Smooth muscle cell (in vitro differentiated cells): Measurements from ENCODE around the gene SET. TPM values are rescaled to one million over a fixed set of nuclear protein-coding genes. Genes with fewer than 3 reads are reported as not detected.

Experiments
- DNase-seq: peaks from one replicate; lab custom pipeline; 2025; ENCODE audit not compliant: unreplicated experiment; lab: John Stamatoyannopoulos, UW
- H2AFZ ChIP-seq: fragments of 200-600 bp; sonication (generic); 2 replicates; pipeline ENCODE4 v1.6.0; 2016; ENCODE audit warnings: antibody characterized with exemption, low read depth, mild to moderate bottlenecking
- H3F3A ChIP-seq: fragments of 200-600 bp; sonication (generic); 2 replicates; pipeline ENCODE4 v1.6.0; 2017; ENCODE audit warnings: antibody characterized with exemption, low read depth
- H3K27ac ChIP-seq: fragments of 200-600 bp; sonication (generic); 2 replicates; pipeline ENCODE4 v1.5.1; 2016; ENCODE audit warnings: low read depth, mild to moderate bottlenecking
- H3K27me3 ChIP-seq: fragments of 200-600 bp; sonication (generic); 2 replicates; pipeline ENCODE4 v1.6.1; 2016; ENCODE audit warnings: low read depth, mild to moderate bottlenecking
- H3K36me3 ChIP-seq: fragments of 200-600 bp; sonication (generic); 2 replicates; pipeline ENCODE4 v1.5.1; 2016; ENCODE audit warnings: low read depth
- H3K4me1 ChIP-seq: fragments of 200-600 bp; sonication (generic); 2 replicates; pipeline ENCODE4 v1.5.1; 2016; ENCODE audit warnings: low read depth
- H3K4me2 ChIP-seq: fragments of 200-600 bp; sonication (generic); 2 replicates; pipeline ENCODE4 v1.6.0; 2016; ENCODE audit warnings: mild to moderate bottlenecking
- H3K4me3 ChIP-seq: fragments of 200-600 bp; sonication (generic); 2 replicates; pipeline ENCODE4 v1.5.1; 2016; ENCODE audit warnings: mild to moderate bottlenecking
- H3K79me2 ChIP-seq: fragments of 200-600 bp; sonication (generic); 2 replicates; pipeline ENCODE4 v1.6.0; 2016; ENCODE audit warnings: low read depth, mild to moderate bottlenecking
- H3K9ac ChIP-seq: fragments of 200-600 bp; sonication (generic); 2 replicates; pipeline ENCODE4 v1.6.0; 2016; ENCODE audit warnings: low read depth
- H3K9me3 ChIP-seq: fragments of 200-600 bp; sonication (generic); replicated peaks from 2 replicates; pipeline ENCODE4 v1.5.1; 2016; ENCODE audit warnings: low read depth
- H4K20me1 ChIP-seq: fragments of 200-600 bp; sonication (generic); 2 replicates; pipeline ENCODE4 v1.6.0; 2016; ENCODE audit warnings: low read depth
- WGBS: methylation state at CpG from one replicate; pipeline ENCODE4 v1.1.7; 2016; ENCODE audit warnings: low lambda C conversion rate; 5-methylcytosine and 5-hydroxymethylcytosine counted together
- polyA plus RNA-seq: library from polyadenylated mRNA; unstranded; fragments of >200 nt; fragmentation: Nextera tagmentation; extraction: Ambion mirVana; gene quantifications from 2 replicates; pipeline ENCODE4 v1.2.1, GENCODE V29; 2016
- total RNA-seq: library from RNA; depleted of rRNA; stranded (reverse); fragments of >200 nt; gene quantifications from 2 replicates; pipeline ENCODE4 v1.2.3, GENCODE V29; 2014
- TF ChIP-seq, protein P1 (sequence below): fragments of 200-600 bp; sonication (generic); IDR thresholded peaks from 2 replicates; pipeline ENCODE4 v1.5.1; 2017; ENCODE audit warnings: borderline replicate concordance, mild to moderate bottlenecking, antibody characterized with exemption; ENCODE audit not compliant: insufficient read depth, poor library complexity, severe bottlenecking

SET gene
- total and polyA plus RNA-seq, 2 experiments from 2014 or later = 162 to 262 TPM

DNA sequence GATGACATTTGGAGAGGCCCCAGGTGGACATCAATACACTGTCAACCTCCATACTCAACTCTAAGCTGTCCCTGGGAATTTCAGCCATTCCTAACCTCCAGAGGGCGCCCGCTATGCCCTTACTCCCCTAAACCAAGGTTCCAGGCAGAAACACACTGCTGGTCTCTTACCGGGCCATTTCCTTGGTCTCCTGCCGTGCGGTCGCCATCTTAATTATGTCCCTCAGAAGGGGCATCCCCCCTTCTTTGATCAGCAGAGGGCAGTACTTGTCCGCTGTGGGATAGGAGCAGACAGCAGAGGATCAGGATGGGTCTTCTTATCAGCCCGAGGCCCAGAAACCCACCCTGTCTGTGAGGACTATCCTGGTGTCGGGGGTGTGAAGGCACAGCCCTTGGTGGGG is 44.2 kb downstream of the SET start:
- TF ChIP-seq, protein P1, sequence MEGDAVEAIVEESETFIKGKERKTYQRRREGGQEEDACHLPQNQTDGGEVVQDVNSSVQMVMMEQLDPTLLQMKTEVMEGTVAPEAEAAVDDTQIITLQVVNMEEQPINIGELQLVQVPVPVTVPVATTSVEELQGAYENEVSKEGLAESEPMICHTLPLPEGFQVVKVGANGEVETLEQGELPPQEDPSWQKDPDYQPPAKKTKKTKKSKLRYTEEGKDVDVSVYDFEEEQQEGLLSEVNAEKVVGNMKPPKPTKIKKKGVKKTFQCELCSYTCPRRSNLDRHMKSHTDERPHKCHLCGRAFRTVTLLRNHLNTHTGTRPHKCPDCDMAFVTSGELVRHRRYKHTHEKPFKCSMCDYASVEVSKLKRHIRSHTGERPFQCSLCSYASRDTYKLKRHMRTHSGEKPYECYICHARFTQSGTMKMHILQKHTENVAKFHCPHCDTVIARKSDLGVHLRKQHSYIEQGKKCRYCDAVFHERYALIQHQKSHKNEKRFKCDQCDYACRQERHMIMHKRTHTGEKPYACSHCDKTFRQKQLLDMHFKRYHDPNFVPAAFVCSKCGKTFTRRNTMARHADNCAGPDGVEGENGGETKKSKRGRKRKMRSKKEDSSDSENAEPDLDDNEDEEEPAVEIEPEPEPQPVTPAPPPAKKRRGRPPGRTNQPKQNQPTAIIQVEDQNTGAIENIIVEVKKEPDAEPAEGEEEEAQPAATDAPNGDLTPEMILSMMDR = peak; percentile 66
- Histone ChIP-seq H3K27me3 (no peaks in the 10 kb centered on the region), H3K79me2 (no peaks in the 10 kb centered on the region), H4K20me1 (no peaks in the 10 kb centered on the region), H3K9me3 (no peaks in the 10 kb centered on the region), H3K9ac (no peak overlapping the region), H2AFZ (peak overlapping the region; percentile 58), H3K4me2 (peak overlapping the region; percentile 69), H3K4me3 (peak overlapping the region; percentile 29), H3K36me3 (no peaks in the 10 kb centered on the region), H3K4me1 (no peaks in the 10 kb centered on the region), H3F3A (no peaks in the 10 kb centered on the region), H3K27ac (no peak overlapping the region)
- DNase-seq = peak; percentile 25
- WGBS = 18% methylated on average over 9 of the region's 9 CpGs

DNA sequence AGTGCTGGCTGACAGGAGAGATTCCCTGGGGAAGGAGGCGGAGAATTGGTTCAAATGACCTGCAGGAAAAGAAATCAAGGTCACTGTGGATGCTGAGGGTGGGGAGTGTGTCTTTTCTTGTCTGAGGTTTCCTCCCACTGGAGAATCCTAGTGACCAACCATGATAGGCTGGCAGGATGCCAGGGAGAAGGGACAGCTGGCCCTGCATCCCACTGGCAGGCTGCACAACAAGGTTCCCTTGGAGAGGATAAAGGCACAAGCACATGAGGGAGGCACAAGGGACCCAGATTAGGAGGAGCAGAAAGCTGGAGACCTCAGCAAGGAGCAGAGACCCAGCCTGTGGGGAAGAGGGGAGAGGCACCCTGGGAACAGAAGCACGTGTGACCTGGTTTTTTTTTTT is 46.4 kb downstream of the SET start:
- WGBS = 86% methylated on average over 2 of the region's 2 CpGs
- no peak for DNase-seq
- Histone ChIP-seq H3K9ac (no peak overlapping the region), H2AFZ (no peak overlapping the region), H3F3A (no peaks in the 10 kb centered on the region), H3K4me2 (no peak overlapping the region), H3K4me3 (no peak overlapping the region), H3K9me3 (no peaks in the 10 kb centered on the region), H3K27ac (no peak overlapping the region), H3K36me3 (no peaks in the 10 kb centered on the region), H3K27me3 (no peaks in the 10 kb centered on the region), H3K4me1 (no peaks in the 10 kb centered on the region), H4K20me1 (no peaks in the 10 kb centered on the region), H3K79me2 (no peaks in the 10 kb centered on the region)
- TF ChIP-seq, protein P1 = no peak

DNA sequence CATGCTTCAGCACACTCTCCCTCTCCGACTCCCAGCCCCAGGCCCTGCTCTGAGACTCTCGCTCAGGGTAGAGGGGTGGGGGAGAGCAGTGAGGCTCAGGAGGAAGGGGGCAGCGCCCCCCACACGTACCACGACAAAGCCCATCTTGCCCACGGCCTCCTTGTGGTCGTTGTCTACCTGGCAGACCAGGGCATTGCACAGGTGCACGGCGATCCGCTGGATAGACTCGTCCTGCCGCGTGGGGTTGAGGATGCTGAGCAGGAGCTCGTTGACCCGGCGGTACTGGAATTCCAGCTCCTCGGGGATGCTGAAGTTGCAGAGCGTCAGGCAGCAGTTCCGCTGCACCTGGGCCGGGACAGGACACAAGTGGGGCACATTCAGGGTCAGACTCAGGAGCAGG is 53.4 kb downstream of the SET start:
- Histone ChIP-seq H3K4me1 (no peaks in the 10 kb centered on the region), H3K9ac (no peak overlapping the region), H3K27ac (no peak overlapping the region), H3K4me3 (no peak overlapping the region), H3F3A (no peaks in the 10 kb centered on the region), H3K79me2 (no peaks in the 10 kb centered on the region), H3K9me3 (no peaks in the 10 kb centered on the region), H3K36me3 (no peaks in the 10 kb centered on the region), H3K4me2 (no peak overlapping the region), H2AFZ (no peak overlapping the region), H4K20me1 (no peaks in the 10 kb centered on the region), H3K27me3 (no peaks in the 10 kb centered on the region)
- no peak for DNase-seq
- 96% methylated on average over 20 of the region's 20 CpGs for WGBS
- TF ChIP-seq, protein P1 = no peak

DNA sequence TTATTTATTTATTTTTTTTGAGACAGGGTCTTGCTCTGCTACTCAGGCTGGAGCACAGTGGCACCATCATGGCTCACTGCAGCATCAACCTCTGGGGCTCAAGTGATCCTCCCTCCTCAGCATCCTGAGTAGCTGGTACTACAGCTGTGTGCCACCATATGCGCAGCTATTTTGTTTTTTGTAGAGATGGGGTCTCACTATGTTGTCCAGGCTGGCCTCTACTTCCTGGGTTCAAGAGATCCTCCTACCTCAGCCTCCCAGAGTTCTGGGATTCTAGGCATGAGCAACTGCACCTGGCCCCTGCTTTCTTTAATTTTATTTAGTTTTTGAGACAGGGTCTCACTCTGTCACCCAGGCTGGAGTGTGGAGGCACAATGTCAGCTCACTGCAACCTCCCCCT is 54.4 kb downstream of the SET start:
- TF ChIP-seq, protein P1 = no peak
- H3K27ac ChIP-seq = no peak overlapping the region
- no peak overlapping the region for H3K4me2 ChIP-seq
- H3K4me3 ChIP-seq = no peak overlapping the region
- no peaks in the 10 kb centered on the region for H3K36me3 ChIP-seq
- 100% methylated on average over 1 of the region's 1 CpG for WGBS
- H3K9me3 ChIP-seq = no peaks in the 10 kb centered on the region
- H3K9ac ChIP-seq = no peak overlapping the region
- H3F3A ChIP-seq = no peaks in the 10 kb centered on the region
- no peaks in the 10 kb centered on the region for H4K20me1 ChIP-seq
- H2AFZ ChIP-seq = no peak overlapping the region
- no peak for DNase-seq
- H3K4me1 ChIP-seq = no peaks in the 10 kb centered on the region
- H3K79me2 ChIP-seq = no peaks in the 10 kb centered on the region
- H3K27me3 ChIP-seq = no peaks in the 10 kb centered on the region
